ENCODE data around the gene CNRIP1. TPM values are rescaled to one million over a fixed set of nuclear protein-coding genes. Genes with fewer than 3 reads are reported as not detected.

Gene CNRIP1
- total RNA-seq, 1 donor from 2014 or later: 4.4 TPM

- Histone ChIP-seq H3K4me3 (ENCODE audit: insufficient read depth, low read depth, low read length) (no peak overlapping the region), H3K79me2 (ENCODE audit: insufficient read depth, low read length) (no peaks in the 10 kb centered on the region), H3K27ac (ENCODE audit: low read depth, low read length) (no peak overlapping the region), H3K4me2 (ENCODE audit: low read length) (no peak overlapping the region), H2AFZ (ENCODE audit: low read depth, low read length) (no peak overlapping the region), H3K27me3 (ENCODE audit: insufficient read depth, low read length) (no peaks in the 10 kb centered on the region), H4K20me1 (ENCODE audit: insufficient read depth, low read length) (no peaks in the 10 kb centered on the region), H3K4me1 (ENCODE audit: insufficient read depth, low read length) (no peaks in the 10 kb centered on the region), H3K9ac (ENCODE audit: low read length) (no peak overlapping the region), H3K9me3 (ENCODE audit: insufficient read depth, low read depth, low read length) (no peaks in the 10 kb centered on the region), H3K36me3 (ENCODE audit: insufficient read depth, low read length) (no peaks in the 10 kb centered on the region)
- Mint-ChIP-seq H3K27ac (ENCODE audit: unreplicated experiment) (no peak overlapping the region), H3K9me3 (ENCODE audit: unreplicated experiment) (no peaks in the 10 kb centered on the region), H3K36me3 (ENCODE audit: low read depth, unreplicated experiment) (no peaks in the 10 kb centered on the region), H3K4me1 (ENCODE audit: low read depth, unreplicated experiment) (no peaks in the 10 kb centered on the region), H3K4me3 (ENCODE audit: unreplicated experiment) (no peak overlapping the region), H3K27me3 (ENCODE audit: low read depth, unreplicated experiment) (peaks cover 3% of the 10 kb centered on the region)
- no peak for TF ChIP-seq EZH2 (IDR thresholded peaks at IDR 0.05; ENCODE audit: insufficient read depth, low read length)
- TF ChIP-seq, protein P1, sequence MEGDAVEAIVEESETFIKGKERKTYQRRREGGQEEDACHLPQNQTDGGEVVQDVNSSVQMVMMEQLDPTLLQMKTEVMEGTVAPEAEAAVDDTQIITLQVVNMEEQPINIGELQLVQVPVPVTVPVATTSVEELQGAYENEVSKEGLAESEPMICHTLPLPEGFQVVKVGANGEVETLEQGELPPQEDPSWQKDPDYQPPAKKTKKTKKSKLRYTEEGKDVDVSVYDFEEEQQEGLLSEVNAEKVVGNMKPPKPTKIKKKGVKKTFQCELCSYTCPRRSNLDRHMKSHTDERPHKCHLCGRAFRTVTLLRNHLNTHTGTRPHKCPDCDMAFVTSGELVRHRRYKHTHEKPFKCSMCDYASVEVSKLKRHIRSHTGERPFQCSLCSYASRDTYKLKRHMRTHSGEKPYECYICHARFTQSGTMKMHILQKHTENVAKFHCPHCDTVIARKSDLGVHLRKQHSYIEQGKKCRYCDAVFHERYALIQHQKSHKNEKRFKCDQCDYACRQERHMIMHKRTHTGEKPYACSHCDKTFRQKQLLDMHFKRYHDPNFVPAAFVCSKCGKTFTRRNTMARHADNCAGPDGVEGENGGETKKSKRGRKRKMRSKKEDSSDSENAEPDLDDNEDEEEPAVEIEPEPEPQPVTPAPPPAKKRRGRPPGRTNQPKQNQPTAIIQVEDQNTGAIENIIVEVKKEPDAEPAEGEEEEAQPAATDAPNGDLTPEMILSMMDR (IDR thresholded peaks at IDR 0.05; ENCODE audit: insufficient read depth, low read depth, low read length): no peak
- DNase-seq (ENCODE audit: low read depth): no peak
- no peak for FAIRE-seq
These were observed 25.6 kb upstream of the CNRIP1 start for GRCh38 chr2:68345129-68345875.

DNA sequence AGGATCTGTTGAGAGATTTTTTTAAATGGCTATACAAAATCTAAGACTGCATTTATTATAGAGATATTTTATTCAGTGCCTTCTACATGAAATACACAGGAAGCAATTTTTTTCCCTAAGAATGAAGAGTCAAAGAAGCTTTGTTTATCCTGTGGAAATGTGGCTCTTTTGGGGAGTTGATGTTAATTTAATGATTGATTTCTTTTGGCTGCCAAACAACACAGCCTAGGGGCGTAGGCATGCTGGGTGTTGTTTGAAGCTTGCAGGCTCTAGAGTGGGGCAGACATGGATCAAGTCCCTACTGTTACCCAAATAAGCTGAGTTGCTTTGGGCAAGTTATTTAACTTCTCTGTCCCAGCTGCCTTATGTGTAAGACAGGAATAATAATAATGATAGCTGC is 24.3 kb upstream of the CNRIP1 start:
- FAIRE-seq (no peak), DNase-seq (ENCODE audit: low read depth) (no peak)
- H2AFZ ChIP-seq (ENCODE audit: low read depth, low read length): no peak overlapping the region
- TF ChIP-seq, protein P1 (IDR thresholded peaks at IDR 0.05; ENCODE audit: insufficient read depth, low read depth, low read length): no peak
- no peak for TF ChIP-seq EZH2 (IDR thresholded peaks at IDR 0.05; ENCODE audit: insufficient read depth, low read length)
- Mint-ChIP-seq H3K4me1 (ENCODE audit: low read depth, unreplicated experiment) (no peaks in the 10 kb centered on the region), H3K36me3 (ENCODE audit: low read depth, unreplicated experiment) (no peaks in the 10 kb centered on the region), H3K9me3 (ENCODE audit: unreplicated experiment) (no peaks in the 10 kb centered on the region), H3K4me3 (ENCODE audit: unreplicated experiment) (no peak overlapping the region), H3K27ac (ENCODE audit: unreplicated experiment) (no peak overlapping the region), H3K27me3 (ENCODE audit: low read depth, unreplicated experiment) (peaks cover 3% of the 10 kb centered on the region)
- H3K4me2 ChIP-seq (ENCODE audit: low read length): no peak overlapping the region
- no peaks in the 10 kb centered on the region for H3K36me3 ChIP-seq (ENCODE audit: insufficient read depth, low read length)
- H3K79me2 ChIP-seq (ENCODE audit: insufficient read depth, low read length): no peaks in the 10 kb centered on the region
- H3K4me1 ChIP-seq (ENCODE audit: insufficient read depth, low read length): no peaks in the 10 kb centered on the region
- no peaks in the 10 kb centered on the region for H3K9me3 ChIP-seq (ENCODE audit: insufficient read depth, low read depth, low read length)
- no peak overlapping the region for H3K27ac ChIP-seq (ENCODE audit: low read depth, low read length)
- H3K9ac ChIP-seq (ENCODE audit: low read length): no peak overlapping the region
- no peak overlapping the region for H3K4me3 ChIP-seq (ENCODE audit: insufficient read depth, low read depth, low read length)
- H4K20me1 ChIP-seq (ENCODE audit: insufficient read depth, low read length): no peaks in the 10 kb centered on the region
- no peaks in the 10 kb centered on the region for H3K27me3 ChIP-seq (ENCODE audit: insufficient read depth, low read length)

- H3K79me2 ChIP-seq (ENCODE audit: insufficient read depth, low read length): no peaks in the 10 kb centered on the region
- peaks cover 3% of the 10 kb centered on the region for H3K27me3 Mint-ChIP-seq (ENCODE audit: low read depth, unreplicated experiment)
- no peaks in the 10 kb centered on the region for H3K9me3 Mint-ChIP-seq (ENCODE audit: unreplicated experiment)
- no peak overlapping the region for H3K27ac Mint-ChIP-seq (ENCODE audit: unreplicated experiment)
- H3K4me1 ChIP-seq (ENCODE audit: insufficient read depth, low read length): no peaks in the 10 kb centered on the region
- no peak overlapping the region for H3K27ac ChIP-seq (ENCODE audit: low read depth, low read length)
- H3K4me3 Mint-ChIP-seq (ENCODE audit: unreplicated experiment): no peak overlapping the region
- no peaks in the 10 kb centered on the region for H4K20me1 ChIP-seq (ENCODE audit: insufficient read depth, low read length)
- no peak for DNase-seq (ENCODE audit: low read depth)
- TF ChIP-seq, protein P1 (IDR thresholded peaks at IDR 0.05; ENCODE audit: insufficient read depth, low read depth, low read length): no peak
- TF ChIP-seq EZH2 (IDR thresholded peaks at IDR 0.05; ENCODE audit: insufficient read depth, low read length): no peak
- no peaks in the 10 kb centered on the region for H3K36me3 Mint-ChIP-seq (ENCODE audit: low read depth, unreplicated experiment)
- FAIRE-seq: peak; percentile 13
- no peak overlapping the region for H3K9ac ChIP-seq (ENCODE audit: low read length)
- H3K27me3 ChIP-seq (ENCODE audit: insufficient read depth, low read length): no peaks in the 10 kb centered on the region
- no peaks in the 10 kb centered on the region for H3K9me3 ChIP-seq (ENCODE audit: insufficient read depth, low read depth, low read length)
- H3K4me1 Mint-ChIP-seq (ENCODE audit: low read depth, unreplicated experiment): no peaks in the 10 kb centered on the region
- no peaks in the 10 kb centered on the region for H3K36me3 ChIP-seq (ENCODE audit: insufficient read depth, low read length)
- no peak overlapping the region for H2AFZ ChIP-seq (ENCODE audit: low read depth, low read length)
- H3K4me2 ChIP-seq (ENCODE audit: low read length): no peak overlapping the region
- no peak overlapping the region for H3K4me3 ChIP-seq (ENCODE audit: insufficient read depth, low read depth, low read length)
These were observed 22.7 kb upstream of the CNRIP1 start for GRCh38 chr2:68342470-68342869.
